ENCODE measurements around the gene DHRS9.
"Not testable (repeated sequence)": the region's sequence is repeated elsewhere in the genome, so short reads cannot be mapped to it uniquely, and the experiment has no call there.

The DHRS9 gene

GRCh38 chr2:169069341-169069740, at the start of gene DHRS9:
Gene DHRS9 (plus strand): TSS chr2:169069563. CDS start chr2:169081582, 12,019 bp downstream.
- no peak for DNase-seq

GRCh38 chr2:169023161-169023560, 46.2 kb upstream of the DHRS9 start:
- DNase-seq, result no peak

GRCh38 chr2:169026056-169026455, 43.3 kb upstream of the DHRS9 start:
- no peak for DNase-seq

GRCh38 chr2:169027234-169027633, 42.1 kb upstream of the DHRS9 start:
- no peak for DNase-seq

GRCh38 chr2:169029341-169029740, 40.0 kb upstream of the DHRS9 start:
- no peak for DNase-seq

GRCh38 chr2:169031202-169031601, 38.2 kb upstream of the DHRS9 start, which contains the start of gene ABCB11:
Gene ABCB11 (minus strand): TSS chr2:169031324. CDS start chr2:169018125, 13,199 bp downstream.
- DNase-seq, result no peak

GRCh38 chr2:169034256-169034655, 35.1 kb upstream of the DHRS9 start:
- no peak for DNase-seq

GRCh38 chr2:169034984-169035544, 34.3 kb upstream of the DHRS9 start:
- no peak for DNase-seq

- no peak for DNase-seq
Measured at GRCh38 chr2:169035887-169036286, 33.5 kb upstream of the DHRS9 start.

- no peak for DNase-seq
Measured at GRCh38 chr2:169036736-169037440, 32.5 kb upstream of the DHRS9 start.

- DNase-seq, result no peak
Measured at GRCh38 chr2:169038338-169038757, 31.0 kb upstream of the DHRS9 start.

GRCh38 chr2:169039702-169040101, 29.7 kb upstream of the DHRS9 start:
- DNase-seq, result no peak

- no peak for DNase-seq
Measured at GRCh38 chr2:169041594-169041993, 27.8 kb upstream of the DHRS9 start.

- DNase-seq, result no peak
Measured at GRCh38 chr2:169042856-169043255, 26.5 kb upstream of the DHRS9 start.

- no peak for DNase-seq
Measured at GRCh38 chr2:169046440-169047151, 22.8 kb upstream of the DHRS9 start.

- no peak for DNase-seq
Measured at GRCh38 chr2:169047256-169048250, 21.8 kb upstream of the DHRS9 start.

GRCh38 chr2:169049142-169049541, 20.2 kb upstream of the DHRS9 start:
- no peak for DNase-seq

- no peak for DNase-seq
Measured at GRCh38 chr2:169050476-169051240, 18.7 kb upstream of the DHRS9 start.

- DNase-seq, result not testable (repeated sequence)
Measured at GRCh38 chr2:169054575-169054974, 14.8 kb upstream of the DHRS9 start.

GRCh38 chr2:169064199-169064598, 5.2 kb upstream of the DHRS9 start:
- DNase-seq, result not testable (repeated sequence)

- DNase-seq, result no peak
Measured at GRCh38 chr2:169065422-169065821, 3.9 kb upstream of the DHRS9 start.

All from midbrain (tissue), 1 donor.